Right atrium auricular region (tissue), 2 donors: ENCODE data around the gene CLVS2. TPM values are rescaled to one million over a fixed set of nuclear protein-coding genes. Genes with fewer than 3 reads are reported as not detected.

ENCODE experiments used
- DNase-seq: peaks from one replicate; pipeline ENCODE4 v3.0.0-alpha.2; 2019; ENCODE audit warnings: low spot score
- H3K27ac ChIP-seq, 2 donors: fragments of 200-600 bp; sonication (generic); 1 replicate in 1 of 2; 2 replicates in 1 of 2; pipeline ENCODE4 v1.5.1; 2016 to 2019
- H3K27me3 ChIP-seq, 2 donors: fragments of 200-600 bp; sonication (generic); one replicate each; pipeline versions ENCODE4 v1.5.1 to v1.6.0; 2017 to 2019
- H3K36me3 ChIP-seq: fragments of 200-600 bp; sonication (generic); one replicate; pipeline ENCODE4 v1.5.1; 2016
- H3K4me1 ChIP-seq, 2 donors: fragments of 200-600 bp; sonication (generic); one replicate each; pipeline versions ENCODE4 v1.5.1 to v1.6.0; 2017 to 2019
- H3K4me3 ChIP-seq, 2 donors: fragments of 200-600 bp; sonication (generic); 1 replicate in 1 of 2; 2 replicates in 1 of 2; pipeline ENCODE4 v1.5.1; 2017 to 2019; ENCODE audit warnings: mild to moderate bottlenecking in 1 of 2, moderate library complexity in 1 of 2
- H3K9me3 ChIP-seq, 2 donors: fragments of 200-600 bp; sonication (generic); one replicate each; pipeline ENCODE4 v1.5.1; 2019
- CTCF ChIP-seq, 2 donors: fragments of 200-600 bp; sonication (generic); IDR thresholded peaks; one replicate each; pipeline ENCODE4 v1.5.1; 2019; ENCODE audit warnings: antibody characterized with exemption in 2 of 2
- total RNA-seq, 2 donors: library from RNA; depleted of rRNA; stranded (reverse); fragments of >200 nt; gene quantifications; one replicate each; pipeline ENCODE4 v1.1.0, GENCODE V29; 2016

CLVS2 gene
- total RNA-seq, 2 donors from 2014 or later, result not detected

GRCh38 chr6:123009059-123009458 lies 13.0 kb downstream of the CLVS2 start:
- Histone ChIP-seq H3K27ac (no peak overlapping the region), H3K4me1 (no peaks in the 10 kb centered on the region), H3K27me3 (no peaks in the 10 kb centered on the region), H3K4me3 (no peak overlapping the region), H3K9me3 (no peaks in the 10 kb centered on the region), H3K36me3 (no peaks in the 10 kb centered on the region)
- no peak for DNase-seq
- no peak for TF ChIP-seq CTCF (IDR thresholded peaks at IDR 0.05)

GRCh38 chr6:123014835-123015234 lies 18.8 kb downstream of the CLVS2 start:
- Histone ChIP-seq H3K27me3 (no peaks in the 10 kb centered on the region), H3K4me3 (no peak overlapping the region), H3K4me1 (no peaks in the 10 kb centered on the region), H3K36me3 (no peaks in the 10 kb centered on the region), H3K27ac (no peak overlapping the region), H3K9me3 (no peaks in the 10 kb centered on the region)
- no peak for DNase-seq
- no peak for TF ChIP-seq CTCF (IDR thresholded peaks at IDR 0.05)

GRCh38 chr6:123016431-123017103 lies 20.5 kb downstream of the CLVS2 start:
- TF ChIP-seq CTCF (IDR thresholded peaks at IDR 0.05), result no peak
- DNase-seq, result no peak
- Histone ChIP-seq H3K27me3 (no peaks in the 10 kb centered on the region), H3K4me3 (no peak overlapping the region), H3K9me3 (no peaks in the 10 kb centered on the region), H3K36me3 (no peaks in the 10 kb centered on the region), H3K27ac (no peak overlapping the region), H3K4me1 (no peaks in the 10 kb centered on the region)

GRCh38 chr6:123017104-123017682 lies 21.2 kb downstream of the CLVS2 start:
- no peaks in the 10 kb centered on the region for H3K9me3 ChIP-seq
- TF ChIP-seq CTCF (IDR thresholded peaks at IDR 0.05), result no peak
- no peaks in the 10 kb centered on the region for H3K36me3 ChIP-seq
- H3K27ac ChIP-seq, result no peak overlapping the region
- H3K27me3 ChIP-seq, result no peaks in the 10 kb centered on the region
- no peak overlapping the region for H3K4me3 ChIP-seq
- H3K4me1 ChIP-seq, result no peaks in the 10 kb centered on the region
- no peak for DNase-seq

GRCh38 chr6:123022975-123023374 lies 26.9 kb downstream of the CLVS2 start:
- no peak for DNase-seq
- H3K9me3 ChIP-seq, result no peaks in the 10 kb centered on the region
- H3K27me3 ChIP-seq, result no peaks in the 10 kb centered on the region
- no peaks in the 10 kb centered on the region for H3K4me1 ChIP-seq
- H3K27ac ChIP-seq, result no peak overlapping the region
- TF ChIP-seq CTCF (IDR thresholded peaks at IDR 0.05), result no peak
- no peaks in the 10 kb centered on the region for H3K36me3 ChIP-seq
- H3K4me3 ChIP-seq, result no peak overlapping the region

GRCh38 chr6:123024976-123025375 lies 28.9 kb downstream of the CLVS2 start:
- no peaks in the 10 kb centered on the region for H3K4me1 ChIP-seq
- DNase-seq, result no peak
- H3K36me3 ChIP-seq, result no peaks in the 10 kb centered on the region
- H3K27me3 ChIP-seq, result no peaks in the 10 kb centered on the region
- H3K9me3 ChIP-seq, result no peaks in the 10 kb centered on the region
- TF ChIP-seq CTCF (IDR thresholded peaks at IDR 0.05), result no peak
- no peak overlapping the region for H3K27ac ChIP-seq
- no peak overlapping the region for H3K4me3 ChIP-seq
